K562 (cell line): ENCODE measurements around the gene PLEKHM3. TPM values are rescaled to one million over a fixed set of nuclear protein-coding genes. Genes with fewer than 3 reads are reported as not detected.

Source experiments
- ATF1 ChIP-seq, 2 experiments: fragments of 450-650 bp in 1 of 2; IDR thresholded peaks; 2 replicates each; pipeline ENCODE4 v1.6.1; 2016; ENCODE audit warnings: missing compliant biosample characterization in 1 of 2, missing genetic modification characterization in 1 of 2
- ATF7 ChIP-seq: fragments of 450-650 bp; IDR thresholded peaks from 2 replicates; pipeline ENCODE4 v1.7.1; 2014; ENCODE audit warnings: mild to moderate bottlenecking, moderate library complexity
- ELF1 ChIP-seq: fragments of 200-800 bp; sonication (Bioruptor generic); IDR thresholded peaks from 2 replicates; pipeline ENCODE4 v1.6.1; 2016; ENCODE audit warnings: missing genetic modification characterization, missing compliant biosample characterization
- FOSL1 ChIP-seq: fragments of 200-800 bp; sonication (Bioruptor generic); conservative IDR thresholded peaks from 2 replicates; pipeline ENCODE4 v1.6.1; 2016; ENCODE audit warnings: missing genetic modification characterization, missing compliant biosample characterization
- GABPA ChIP-seq: fragments of 200-800 bp; sonication (Bioruptor generic); conservative IDR thresholded peaks from 2 replicates; pipeline ENCODE4 v1.6.1; 2016; ENCODE audit warnings: low read depth, missing genetic modification characterization, missing compliant biosample characterization
- L3MBTL2 ChIP-seq: fragments of 450-650 bp; IDR thresholded peaks from 2 replicates; pipeline ENCODE4 v1.6.1; 2016; ENCODE audit warnings: mild to moderate bottlenecking, moderate library complexity
- POLR2A ChIP-seq: fragments of 450-650 bp; conservative IDR thresholded peaks from 2 replicates; pipeline ENCODE4 v1.6.1; 2016
- POLR2B ChIP-seq: fragments of 450-650 bp; IDR thresholded peaks from 2 replicates; pipeline ENCODE4 v1.6.1; 2018; ENCODE audit warnings: low read depth; ENCODE audit not compliant: partially characterized antibody
- PTTG1 ChIP-seq: fragments of 450-650 bp; IDR thresholded peaks from 2 replicates; pipeline ENCODE4 v1.6.1; 2016; ENCODE audit warnings: low read depth, mild to moderate bottlenecking, missing genetic modification characterization, missing compliant biosample characterization
- RHOXF2B ChIP-seq: fragments of 250-450 bp; sonication (Bioruptor Pico); conservative IDR thresholded peaks from 2 replicates; pipeline ENCODE4 v1.5.1; 2021
- SMARCA4 ChIP-seq: fragments of 450-650 bp; IDR thresholded peaks from 2 replicates; pipeline ENCODE4 v1.6.1; 2016
- SMARCE1 ChIP-seq: fragments of 450-650 bp; IDR thresholded peaks from 2 replicates; pipeline ENCODE4 v1.7.1; 2016; ENCODE audit warnings: mild to moderate bottlenecking
- TAF7 ChIP-seq: fragments of 450-650 bp; IDR thresholded peaks from 2 replicates; pipeline ENCODE4 v1.6.1; 2016; ENCODE audit warnings: missing genetic modification characterization, missing compliant biosample characterization
- ZBTB17 ChIP-seq: fragments of 450-650 bp; formaldehyde crosslinking; IDR thresholded peaks from 2 replicates; pipeline ENCODE4 v1.4.0; 2020; ENCODE audit warnings: mild to moderate bottlenecking
- polyA plus RNA-seq, 8 experiments: library from polyadenylated mRNA; depleted of rRNA in 4 of 8; stranded (reverse) in 5 of 8; unstranded in 3 of 8; fragments of >200 nt; fragmentation: Nextera tagmentation in 2 of 8; fragmentation: Illumina TruSeq in 1 of 8; extraction: Ambion mirVana in 2 of 8; extraction: Trizol in 1 of 8; gene quantifications; 2 replicates each; pipeline versions ENCODE4 v1.2.1 to v1.2.3, GENCODE V29; 2011 to 2014; ENCODE audit warnings: inconsistent platforms in 1 of 8, missing spikeins in 1 of 8
- total RNA-seq, 7 experiments: library from RNA; depleted of rRNA in 6 of 7; stranded (reverse); fragments of >200 nt in 6 of 7; fragmentation: Illumina TruSeq in 2 of 7; extraction: Trizol in 2 of 7; gene quantifications; 2 replicates each; pipeline versions ENCODE4 v1.2.1 to v1.2.3, GENCODE V29; 2011 to 2021; ENCODE audit warnings: low replicate concordance in 1 of 7
- TF ChIP-seq, protein P1 (sequence below): fragments of 450-650 bp; formaldehyde crosslinking; IDR thresholded peaks from 2 replicates; pipeline ENCODE4 v1.4.0; 2020; ENCODE audit warnings: mild to moderate bottlenecking, moderate library complexity
- TF ChIP-seq, protein P2 (sequence below): fragments of 450-650 bp; conservative IDR thresholded peaks from 2 replicates; pipeline ENCODE4 v1.6.1; 2016; ENCODE audit warnings: missing genetic modification characterization, low read depth, mild to moderate bottlenecking, missing compliant biosample characterization, moderate library complexity
- TF ChIP-seq, protein P3 (sequence below): fragments of 450-650 bp; IDR thresholded peaks from 2 replicates; pipeline ENCODE4 v1.6.1; 2017; ENCODE audit warnings: antibody characterized with exemption, mild to moderate bottlenecking
- TF ChIP-seq, protein P4 (sequence below), 2 experiments: fragments of 250-450 bp in 1 of 2; fragments of 450-650 bp in 1 of 2; sonication (Bioruptor Pico) in 1 of 2; IDR thresholded peaks; 2 replicates each; pipeline versions ENCODE4 v1.6.1 to v1.8.0; 2016 to 2021; ENCODE audit warnings: mild to moderate bottlenecking in 2 of 2, moderate library complexity in 2 of 2, missing compliant biosample characterization in 1 of 2, missing genetic modification characterization in 1 of 2
- TF ChIP-seq, protein P5 (sequence below): fragments of 450-650 bp; conservative IDR thresholded peaks from 2 replicates; pipeline ENCODE4 v1.6.1; 2016; ENCODE audit warnings: missing genetic modification characterization, low read depth, mild to moderate bottlenecking, control low read depth, missing compliant biosample characterization

The PLEKHM3 gene
- total and polyA plus RNA-seq, 9 of the 15 experiments (the other 6 are each of a cell fraction or from before 2014, with no cell fraction given): 0.24 to 1.6 (median 1.0) TPM

DNA sequence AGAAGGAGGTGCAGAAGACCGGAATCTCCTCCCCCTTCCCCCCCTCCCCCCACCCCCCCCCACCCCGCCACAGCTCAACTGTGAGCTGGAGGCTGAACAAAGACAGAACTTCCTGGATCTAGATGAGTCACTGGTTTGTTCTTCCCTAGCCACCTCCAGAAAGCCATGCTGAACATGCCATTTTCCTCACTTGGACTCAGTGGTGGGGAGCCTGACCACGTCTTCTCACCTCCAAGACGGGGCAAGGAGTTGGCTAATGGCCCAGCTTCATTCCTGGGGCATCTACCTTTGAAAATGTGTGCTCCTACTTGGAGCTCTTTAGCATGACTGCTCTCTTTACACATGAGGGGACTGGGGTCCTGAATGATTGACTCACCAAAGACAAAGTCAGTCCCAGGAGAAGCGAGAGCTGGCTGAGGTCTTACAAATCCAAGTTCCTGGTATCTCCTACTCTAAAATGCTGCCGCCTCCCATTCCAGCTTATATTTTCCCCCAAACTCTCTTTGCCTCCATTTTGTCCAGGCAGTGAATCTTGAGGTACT, 233.0 kb downstream of the PLEKHM3 start (continued):
- TF ChIP-seq POLR2A (peak; percentile 67), L3MBTL2 (peak; percentile 60; the same call in 1 of the 2 replicates), FOSL1 (tag) (peak; percentile 69), ATF1 (CRISPR knock-in tag; IDR thresholded peaks at IDR 0.05) (no peak), ATF1 (tag; IDR thresholded peaks at IDR 0.05) (0 out of 2 replicates have a peak, but pooled peaks have one; percentile 24), TAF7 (peak; percentile 49), RHOXF2B (CRISPR knock-in tag) (no peak), SMARCA4 (0 out of 2 replicates have a peak, but pooled peaks have one; percentile 18), GABPA (tag) (peak; percentile 51), ELF1 (tag) (peak; percentile 49), PTTG1 (tag) (0 out of 2 replicates have a peak, but pooled peaks have one; percentile 49), POLR2B (peak; percentile 40), SMARCE1 (peak; percentile 45; the same call in 1 of the 2 replicates), ATF7 (peak; percentile 24; the same call in 1 of the 2 replicates), ZBTB17 (CRISPR knock-in tag) (0 out of 2 replicates have a peak, but pooled peaks have one; percentile 36)
- TF ChIP-seq, protein P1, sequence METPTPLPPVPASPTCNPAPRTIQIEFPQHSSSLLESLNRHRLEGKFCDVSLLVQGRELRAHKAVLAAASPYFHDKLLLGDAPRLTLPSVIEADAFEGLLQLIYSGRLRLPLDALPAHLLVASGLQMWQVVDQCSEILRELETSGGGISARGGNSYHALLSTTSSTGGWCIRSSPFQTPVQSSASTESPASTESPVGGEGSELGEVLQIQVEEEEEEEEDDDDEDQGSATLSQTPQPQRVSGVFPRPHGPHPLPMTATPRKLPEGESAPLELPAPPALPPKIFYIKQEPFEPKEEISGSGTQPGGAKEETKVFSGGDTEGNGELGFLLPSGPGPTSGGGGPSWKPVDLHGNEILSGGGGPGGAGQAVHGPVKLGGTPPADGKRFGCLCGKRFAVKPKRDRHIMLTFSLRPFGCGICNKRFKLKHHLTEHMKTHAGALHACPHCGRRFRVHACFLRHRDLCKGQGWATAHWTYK (CRISPR knock-in tag): 0 out of 2 replicates have a peak, but pooled peaks have one; percentile 64
- TF ChIP-seq, protein P2, sequence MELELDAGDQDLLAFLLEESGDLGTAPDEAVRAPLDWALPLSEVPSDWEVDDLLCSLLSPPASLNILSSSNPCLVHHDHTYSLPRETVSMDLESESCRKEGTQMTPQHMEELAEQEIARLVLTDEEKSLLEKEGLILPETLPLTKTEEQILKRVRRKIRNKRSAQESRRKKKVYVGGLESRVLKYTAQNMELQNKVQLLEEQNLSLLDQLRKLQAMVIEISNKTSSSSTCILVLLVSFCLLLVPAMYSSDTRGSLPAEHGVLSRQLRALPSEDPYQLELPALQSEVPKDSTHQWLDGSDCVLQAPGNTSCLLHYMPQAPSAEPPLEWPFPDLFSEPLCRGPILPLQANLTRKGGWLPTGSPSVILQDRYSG (tag): peak; percentile 91
- TF ChIP-seq, protein P3, sequence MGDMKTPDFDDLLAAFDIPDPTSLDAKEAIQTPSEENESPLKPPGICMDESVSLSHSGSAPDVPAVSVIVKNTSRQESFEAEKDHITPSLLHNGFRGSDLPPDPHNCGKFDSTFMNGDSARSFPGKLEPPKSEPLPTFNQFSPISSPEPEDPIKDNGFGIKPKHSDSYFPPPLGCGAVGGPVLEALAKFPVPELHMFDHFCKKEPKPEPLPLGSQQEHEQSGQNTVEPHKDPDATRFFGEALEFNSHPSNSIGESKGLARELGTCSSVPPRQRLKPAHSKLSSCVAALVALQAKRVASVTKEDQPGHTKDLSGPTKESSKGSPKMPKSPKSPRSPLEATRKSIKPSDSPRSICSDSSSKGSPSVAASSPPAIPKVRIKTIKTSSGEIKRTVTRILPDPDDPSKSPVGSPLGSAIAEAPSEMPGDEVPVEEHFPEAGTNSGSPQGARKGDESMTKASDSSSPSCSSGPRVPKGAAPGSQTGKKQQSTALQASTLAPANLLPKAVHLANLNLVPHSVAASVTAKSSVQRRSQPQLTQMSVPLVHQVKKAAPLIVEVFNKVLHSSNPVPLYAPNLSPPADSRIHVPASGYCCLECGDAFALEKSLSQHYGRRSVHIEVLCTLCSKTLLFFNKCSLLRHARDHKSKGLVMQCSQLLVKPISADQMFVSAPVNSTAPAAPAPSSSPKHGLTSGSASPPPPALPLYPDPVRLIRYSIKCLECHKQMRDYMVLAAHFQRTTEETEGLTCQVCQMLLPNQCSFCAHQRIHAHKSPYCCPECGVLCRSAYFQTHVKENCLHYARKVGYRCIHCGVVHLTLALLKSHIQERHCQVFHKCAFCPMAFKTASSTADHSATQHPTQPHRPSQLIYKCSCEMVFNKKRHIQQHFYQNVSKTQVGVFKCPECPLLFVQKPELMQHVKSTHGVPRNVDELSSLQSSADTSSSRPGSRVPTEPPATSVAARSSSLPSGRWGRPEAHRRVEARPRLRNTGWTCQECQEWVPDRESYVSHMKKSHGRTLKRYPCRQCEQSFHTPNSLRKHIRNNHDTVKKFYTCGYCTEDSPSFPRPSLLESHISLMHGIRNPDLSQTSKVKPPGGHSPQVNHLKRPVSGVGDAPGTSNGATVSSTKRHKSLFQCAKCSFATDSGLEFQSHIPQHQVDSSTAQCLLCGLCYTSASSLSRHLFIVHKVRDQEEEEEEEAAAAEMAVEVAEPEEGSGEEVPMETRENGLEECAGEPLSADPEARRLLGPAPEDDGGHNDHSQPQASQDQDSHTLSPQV: peak; percentile 91
- TF ChIP-seq, protein P4, sequence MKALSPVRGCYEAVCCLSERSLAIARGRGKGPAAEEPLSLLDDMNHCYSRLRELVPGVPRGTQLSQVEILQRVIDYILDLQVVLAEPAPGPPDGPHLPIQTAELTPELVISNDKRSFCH (CRISPR knock-in tag; IDR thresholded peaks at IDR 0.05): no peak
- TF ChIP-seq, protein P4 (tag; IDR thresholded peaks at IDR 0.05): peak; percentile 77
- TF ChIP-seq, protein P5, sequence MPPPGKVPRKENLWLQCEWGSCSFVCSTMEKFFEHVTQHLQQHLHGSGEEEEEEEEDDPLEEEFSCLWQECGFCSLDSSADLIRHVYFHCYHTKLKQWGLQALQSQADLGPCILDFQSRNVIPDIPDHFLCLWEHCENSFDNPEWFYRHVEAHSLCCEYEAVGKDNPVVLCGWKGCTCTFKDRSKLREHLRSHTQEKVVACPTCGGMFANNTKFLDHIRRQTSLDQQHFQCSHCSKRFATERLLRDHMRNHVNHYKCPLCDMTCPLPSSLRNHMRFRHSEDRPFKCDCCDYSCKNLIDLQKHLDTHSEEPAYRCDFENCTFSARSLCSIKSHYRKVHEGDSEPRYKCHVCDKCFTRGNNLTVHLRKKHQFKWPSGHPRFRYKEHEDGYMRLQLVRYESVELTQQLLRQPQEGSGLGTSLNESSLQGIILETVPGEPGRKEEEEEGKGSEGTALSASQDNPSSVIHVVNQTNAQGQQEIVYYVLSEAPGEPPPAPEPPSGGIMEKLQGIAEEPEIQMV (tag): 0 out of 2 replicates have a peak, but pooled peaks have one; percentile 7
